Suprapubic skin (tissue), 4 donors: ENCODE data around the gene FAM89A. TPM values are rescaled to one million over a fixed set of nuclear protein-coding genes. Genes with fewer than 3 reads are reported as not detected.
"Not testable (repeated sequence)": the region's sequence is repeated elsewhere in the genome, so short reads cannot be mapped to it uniquely, and the experiment has no call there.

ENCODE experiments used
- DNase-seq, 2 donors: peaks; one replicate each; pipeline ENCODE4 v3.0.0-alpha.2; 2019; ENCODE audit warnings: low spot score in 2 of 2
- H3K27ac ChIP-seq: fragments of 200-600 bp; sonication (generic); one replicate; pipeline ENCODE4 v1.5.1; 2019
- H3K27me3 ChIP-seq: fragments of 200-600 bp; sonication (generic); one replicate; pipeline ENCODE4 v1.5.1; 2019
- H3K36me3 ChIP-seq: fragments of 200-600 bp; sonication (generic); one replicate; pipeline ENCODE4 v1.5.1; 2019
- H3K4me1 ChIP-seq: fragments of 200-600 bp; sonication (generic); one replicate; pipeline ENCODE4 v1.5.1; 2019
- H3K4me3 ChIP-seq: fragments of 200-600 bp; sonication (generic); one replicate; pipeline ENCODE4 v1.5.1; 2019; ENCODE audit warnings: mild to moderate bottlenecking
- H3K9me3 ChIP-seq: fragments of 200-600 bp; sonication (generic); one replicate; pipeline ENCODE4 v1.5.1; 2019
- CTCF ChIP-seq, 2 donors: fragments of 200-600 bp in 1 of 2; fragments of 450-650 bp in 1 of 2; sonication (generic) in 1 of 2; IDR thresholded peaks; one replicate each; pipeline ENCODE4 v1.5.1; 2016 to 2019; ENCODE audit warnings: antibody characterized with exemption in 2 of 2, mild to moderate bottlenecking in 1 of 2, moderate library complexity in 1 of 2
- EP300 ChIP-seq: sonication (generic); formaldehyde crosslinking; IDR thresholded peaks from one replicate; pipeline ENCODE4 v1.6.1; 2017; ENCODE audit warnings: antibody characterized with exemption
- POLR2A ChIP-seq, 2 donors: fragments of 450-650 bp; IDR thresholded peaks; one replicate each; pipeline ENCODE4 v1.6.1; 2017; ENCODE audit warnings: antibody characterized with exemption in 2 of 2, mild to moderate bottlenecking in 2 of 2, moderate library complexity in 2 of 2
- POLR2AphosphoS5 ChIP-seq, 3 donors: sonication (generic); formaldehyde crosslinking; IDR thresholded peaks; one replicate each; pipeline ENCODE4 v1.6.1; 2017; ENCODE audit warnings: antibody characterized with exemption in 3 of 3
- WGBS: methylation state at CpG from one replicate; pipeline ENCODE4 v1.1.5; 2018; 5-methylcytosine and 5-hydroxymethylcytosine counted together
- total RNA-seq, 4 donors: library from RNA; depleted of rRNA; stranded (reverse); fragments of >200 nt; gene quantifications; one replicate each; pipeline ENCODE4 v1.1.0, GENCODE V29; 2016

FAM89A gene
- total RNA-seq, 4 donors from 2014 or later, result 25.5 to 59.8 (median 49.7) TPM

- no peak for TF ChIP-seq CTCF (IDR thresholded peaks at IDR 0.05)
- TF ChIP-seq POLR2A (IDR thresholded peaks at IDR 0.05), result no peak
- no peak for TF ChIP-seq EP300
- no peak for TF ChIP-seq POLR2AphosphoS5 (IDR thresholded peaks at IDR 0.05)
Observed at GRCh38 chr1:231049121-231049979, 9.3 kb upstream of the FAM89A start.

GRCh38 chr1:231048419-231048818, 8.4 kb upstream of the FAM89A start:
- DNase-seq, H3K4me1 ChIP-seq: not testable (repeated sequence)
- 88% methylated on average over 9 of the region's 9 CpGs for WGBS

More at GRCh38 chr1:231049121-231049979, 9.3 kb upstream of the FAM89A start:
- H3K4me3 ChIP-seq, result no peak overlapping the region
- H3K27me3 ChIP-seq, result peaks cover 9% of the 10 kb centered on the region
- H3K9me3 ChIP-seq, result no peaks in the 10 kb centered on the region
- peaks cover 11% of the 10 kb centered on the region for H3K4me1 ChIP-seq
- H3K27ac ChIP-seq, result no peak overlapping the region
- WGBS, result 72% methylated on average over 10 of the region's 10 CpGs
- DNase-seq, result no peak
- no peaks in the 10 kb centered on the region for H3K36me3 ChIP-seq

GRCh38 chr1:231047529-231047928, 7.5 kb upstream of the FAM89A start:
- DNase-seq, H3K4me1 ChIP-seq, H3K4me3 ChIP-seq, H3K9me3 ChIP-seq, H3K27ac ChIP-seq, H3K36me3 ChIP-seq, H3K27me3 ChIP-seq: not testable (repeated sequence)

More at GRCh38 chr1:231048419-231048818, 8.4 kb upstream of the FAM89A start:
- not testable (repeated sequence) for H3K36me3 ChIP-seq, H3K9me3 ChIP-seq, H3K27ac ChIP-seq, H3K27me3 ChIP-seq, H3K4me3 ChIP-seq

- no peaks in the 10 kb centered on the region for H3K36me3 ChIP-seq
- no peak overlapping the region for H3K4me3 ChIP-seq
- no peak for DNase-seq
- WGBS, result 73% methylated on average over 2 of the region's 2 CpGs
- H3K27ac ChIP-seq, result no peak overlapping the region
- H3K9me3 ChIP-seq, result no peaks in the 10 kb centered on the region
- H3K27me3 ChIP-seq, result peaks cover 9% of the 10 kb centered on the region
- TF ChIP-seq EP300, result no peak
- TF ChIP-seq POLR2A (IDR thresholded peaks at IDR 0.05), result no peak
- no peak for TF ChIP-seq POLR2AphosphoS5 (IDR thresholded peaks at IDR 0.05)
- TF ChIP-seq CTCF (IDR thresholded peaks at IDR 0.05), result no peak
- no peaks in the 10 kb centered on the region for H3K4me1 ChIP-seq
Observed at GRCh38 chr1:231046730-231047395, 6.8 kb upstream of the FAM89A start.

GRCh38 chr1:231045921-231046729, 6.1 kb upstream of the FAM89A start:
- H3K27me3 ChIP-seq, H3K36me3 ChIP-seq, H3K9me3 ChIP-seq, H3K27ac ChIP-seq, H3K4me3 ChIP-seq, DNase-seq, H3K4me1 ChIP-seq: not testable (repeated sequence)
- WGBS, result 86% methylated on average over 10 of the region's 10 CpGs

- H3K27me3 ChIP-seq, result peaks cover 9% of the 10 kb centered on the region
- no peak for DNase-seq
- H3K9me3 ChIP-seq, result no peaks in the 10 kb centered on the region
- TF ChIP-seq POLR2A (IDR thresholded peaks at IDR 0.05), result no peak
- TF ChIP-seq EP300, result no peak
- TF ChIP-seq POLR2AphosphoS5 (IDR thresholded peaks at IDR 0.05), result no peak
- TF ChIP-seq CTCF (IDR thresholded peaks at IDR 0.05), result no peak
- H3K4me3 ChIP-seq, result no peak overlapping the region
- H3K4me1 ChIP-seq, result peaks cover 11% of the 10 kb centered on the region
- no peak overlapping the region for H3K27ac ChIP-seq
- H3K36me3 ChIP-seq, result no peaks in the 10 kb centered on the region
Observed at GRCh38 chr1:231045286-231045685, 5.2 kb upstream of the FAM89A start.
